ENCODE results near the gene STAT5A. TPM values are rescaled to one million over a fixed set of nuclear protein-coding genes. Genes with fewer than 3 reads are reported as not detected.
A peak's percentile ranks its signal among the peaks of the same experiment; 100 is the strongest.

Gene STAT5A
- total RNA-seq, 1 experiment from 2014 or later: 3.4 TPM

GRCh38 chr17:42249681-42250446, 38.4 kb upstream of the STAT5A start:
- ChIA-PET POLR2A (ENCODE audit: unreplicated experiment) (no interaction called here), CTCF (no interaction called here)
- no peak for TF ChIP-seq EZH2 (IDR thresholded peaks at IDR 0.05; ENCODE audit: low read depth)
- TF ChIP-seq, protein P1, sequence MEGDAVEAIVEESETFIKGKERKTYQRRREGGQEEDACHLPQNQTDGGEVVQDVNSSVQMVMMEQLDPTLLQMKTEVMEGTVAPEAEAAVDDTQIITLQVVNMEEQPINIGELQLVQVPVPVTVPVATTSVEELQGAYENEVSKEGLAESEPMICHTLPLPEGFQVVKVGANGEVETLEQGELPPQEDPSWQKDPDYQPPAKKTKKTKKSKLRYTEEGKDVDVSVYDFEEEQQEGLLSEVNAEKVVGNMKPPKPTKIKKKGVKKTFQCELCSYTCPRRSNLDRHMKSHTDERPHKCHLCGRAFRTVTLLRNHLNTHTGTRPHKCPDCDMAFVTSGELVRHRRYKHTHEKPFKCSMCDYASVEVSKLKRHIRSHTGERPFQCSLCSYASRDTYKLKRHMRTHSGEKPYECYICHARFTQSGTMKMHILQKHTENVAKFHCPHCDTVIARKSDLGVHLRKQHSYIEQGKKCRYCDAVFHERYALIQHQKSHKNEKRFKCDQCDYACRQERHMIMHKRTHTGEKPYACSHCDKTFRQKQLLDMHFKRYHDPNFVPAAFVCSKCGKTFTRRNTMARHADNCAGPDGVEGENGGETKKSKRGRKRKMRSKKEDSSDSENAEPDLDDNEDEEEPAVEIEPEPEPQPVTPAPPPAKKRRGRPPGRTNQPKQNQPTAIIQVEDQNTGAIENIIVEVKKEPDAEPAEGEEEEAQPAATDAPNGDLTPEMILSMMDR (conservative IDR thresholded peaks at IDR 0.05): no peak
- Histone ChIP-seq H3K4me1 (replicated peaks; ENCODE audit: insufficient read depth) (peaks cover 38% of the 10 kb centered on the region), H3K79me2 (ENCODE audit: low read depth) (peaks cover 28% of the 10 kb centered on the region), H3K4me2 (no peak overlapping the region), H3F3A (ENCODE audit: insufficient read depth, low read depth) (peaks cover 37% of the 10 kb centered on the region), H4K20me1 (ENCODE audit: insufficient read depth) (no peaks in the 10 kb centered on the region), H3K9me3 (ENCODE audit: insufficient read depth, low read depth) (no peaks in the 10 kb centered on the region; the same call in 1 of the 2 replicates), H3K27me3 (ENCODE audit: insufficient read depth, low read depth) (no peaks in the 10 kb centered on the region), H3K36me3 (ENCODE audit: low read depth) (no peaks in the 10 kb centered on the region), H3K27ac (no peak overlapping the region), H2AFZ (no peak overlapping the region), H3K9me2 (ENCODE audit: insufficient read depth) (no peaks in the 10 kb centered on the region), H3K4me3 (no peak overlapping the region)
- intact Hi-C loops (cut with micrococcal nuclease; ENCODE audit: unreplicated experiment): no loop called here
- no TSS peak for BruUV-seq (replicated peaks)
- no peak for DNase-seq

GRCh38 chr17:42251115-42251514, 37.2 kb upstream of the STAT5A start:
- H3K9me3 ChIP-seq (ENCODE audit: insufficient read depth, low read depth): no peaks in the 10 kb centered on the region; the same call in 1 of the 2 replicates
- H3K27ac ChIP-seq: no peak overlapping the region
- H3K27me3 ChIP-seq (ENCODE audit: insufficient read depth, low read depth): no peaks in the 10 kb centered on the region
- no peak overlapping the region for H3K4me2 ChIP-seq
- H3K4me3 ChIP-seq: no peak overlapping the region
- no peaks in the 10 kb centered on the region for H3K36me3 ChIP-seq (ENCODE audit: low read depth)
- no peak overlapping the region for H2AFZ ChIP-seq
- POLR2A ChIA-PET (ENCODE audit: unreplicated experiment): no interaction called here
- BruUV-seq (replicated peaks): no TSS peak
- CTCF ChIA-PET: no interaction called here
- peaks cover 50% of the 10 kb centered on the region for H3K4me1 ChIP-seq (replicated peaks; ENCODE audit: insufficient read depth)
- H3K9me2 ChIP-seq (ENCODE audit: insufficient read depth): no peaks in the 10 kb centered on the region
- peaks cover 28% of the 10 kb centered on the region for H3K79me2 ChIP-seq (ENCODE audit: low read depth)
- TF ChIP-seq, protein P1 (conservative IDR thresholded peaks at IDR 0.05): peak; percentile 36; the same call in 1 of the 2 replicates
- no peak for TF ChIP-seq EZH2 (IDR thresholded peaks at IDR 0.05; ENCODE audit: low read depth)
- DNase-seq: no peak
- peaks cover 48% of the 10 kb centered on the region for H3F3A ChIP-seq (ENCODE audit: insufficient read depth, low read depth)
- H4K20me1 ChIP-seq (ENCODE audit: insufficient read depth): no peaks in the 10 kb centered on the region
- intact Hi-C loops (cut with micrococcal nuclease; ENCODE audit: unreplicated experiment): no loop called here

GRCh38 chr17:42252597-42253550, 35.4 kb upstream of the STAT5A start:
- no peaks in the 10 kb centered on the region for H3K27me3 ChIP-seq (ENCODE audit: insufficient read depth, low read depth)
- ChIA-PET CTCF (no interaction called here), POLR2A (ENCODE audit: unreplicated experiment) (interaction anchor here (0.7 kb wide), 1 partner anchor 46 kb away, joined by 4 read pairs; no protein-coding TSS in a partner anchor)
- no peaks in the 10 kb centered on the region for H4K20me1 ChIP-seq (ENCODE audit: insufficient read depth)
- intact Hi-C loops (cut with micrococcal nuclease; ENCODE audit: unreplicated experiment): no loop called here
- H2AFZ ChIP-seq: no peak overlapping the region
- H3K36me3 ChIP-seq (ENCODE audit: low read depth): no peaks in the 10 kb centered on the region
- no peaks in the 10 kb centered on the region for H3K9me2 ChIP-seq (ENCODE audit: insufficient read depth)
- DNase-seq: peak in 1 of 2 experiments; percentile 74
- TF ChIP-seq, protein P1 (conservative IDR thresholded peaks at IDR 0.05): no peak
- TF ChIP-seq EZH2 (IDR thresholded peaks at IDR 0.05; ENCODE audit: low read depth): no peak
- peaks cover 54% of the 10 kb centered on the region for H3K4me1 ChIP-seq (replicated peaks; ENCODE audit: insufficient read depth)
- H3K79me2 ChIP-seq (ENCODE audit: low read depth): peaks cover 19% of the 10 kb centered on the region
- no TSS peak for BruUV-seq (replicated peaks)
- peak overlapping the region; percentile 78 for H3K27ac ChIP-seq
- H3K4me3 ChIP-seq: no peak overlapping the region
- peaks cover 55% of the 10 kb centered on the region for H3F3A ChIP-seq (ENCODE audit: insufficient read depth, low read depth)
- peak overlapping the region; percentile 55 for H3K4me2 ChIP-seq
- no peaks in the 10 kb centered on the region for H3K9me3 ChIP-seq (ENCODE audit: insufficient read depth, low read depth)

Data from PC-9 (cell line).